Measurements from ENCODE around the gene TOR3A. TPM values are rescaled to one million over a fixed set of nuclear protein-coding genes. Genes with fewer than 3 reads are reported as not detected.
"Not testable (repeated sequence)": the region's sequence is repeated elsewhere in the genome, so short reads cannot be mapped to it uniquely, and the experiment has no call there.

Gene TOR3A, protein sequence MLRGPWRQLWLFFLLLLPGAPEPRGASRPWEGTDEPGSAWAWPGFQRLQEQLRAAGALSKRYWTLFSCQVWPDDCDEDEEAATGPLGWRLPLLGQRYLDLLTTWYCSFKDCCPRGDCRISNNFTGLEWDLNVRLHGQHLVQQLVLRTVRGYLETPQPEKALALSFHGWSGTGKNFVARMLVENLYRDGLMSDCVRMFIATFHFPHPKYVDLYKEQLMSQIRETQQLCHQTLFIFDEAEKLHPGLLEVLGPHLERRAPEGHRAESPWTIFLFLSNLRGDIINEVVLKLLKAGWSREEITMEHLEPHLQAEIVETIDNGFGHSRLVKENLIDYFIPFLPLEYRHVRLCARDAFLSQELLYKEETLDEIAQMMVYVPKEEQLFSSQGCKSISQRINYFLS
- 10 to 100 TPM; 31.9 to 48.8 (median 34.4) TPM for total RNA-seq

DNA sequence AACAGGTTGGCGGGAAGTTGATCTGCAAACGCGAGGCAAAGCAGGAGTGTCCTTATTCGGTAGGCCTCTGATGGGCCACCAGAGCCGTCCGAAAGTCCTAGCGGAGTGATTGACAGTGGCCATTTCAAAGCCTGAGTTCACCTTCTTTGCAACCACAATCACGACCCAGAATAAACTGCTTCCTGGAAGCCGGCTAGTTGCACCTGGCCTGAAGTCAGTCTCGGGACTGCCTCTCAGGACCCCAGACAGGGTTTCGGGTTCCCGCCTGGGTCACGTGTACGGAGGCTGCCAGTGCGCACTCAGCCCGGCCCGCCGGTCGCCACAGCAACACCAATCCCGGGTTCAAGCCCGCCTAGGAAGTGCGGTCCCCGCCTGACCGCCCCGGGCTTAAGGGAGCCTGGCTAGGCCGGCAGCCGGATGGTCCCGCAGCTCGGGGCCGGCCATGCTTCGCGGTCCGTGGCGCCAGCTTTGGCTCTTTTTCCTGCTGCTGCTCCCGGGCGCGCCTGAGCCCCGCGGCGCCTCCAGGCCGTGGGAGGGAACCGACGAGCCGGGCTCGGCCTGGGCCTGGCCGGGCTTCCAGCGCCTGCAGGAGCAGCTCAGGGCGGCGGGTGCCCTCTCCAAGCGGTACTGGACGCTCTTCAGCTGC, at the start of gene TOR3A:
TSS of gene TOR3A (plus strand) at position 384 of the 646 bp plus-strand sequence. CDS start at position 443, 59 bp downstream.
- DNase-seq: peak; percentile 60
- Histone ChIP-seq H3K4me3 (peak within 1 kb of the TSS; percentile 79 to 94 (median 84)), H3K27me3 (no peaks in the 10 kb centered on the region), H3K27ac (peak within 1 kb of the TSS; percentile 88 to 92 (median 88)), H3K36me3 (peaks cover 0 to 19% (median 8%) of the 10 kb centered on the region in 3 donors), H3K9me3 (no peaks in the 10 kb centered on the region), H3K4me1 (peaks cover 3 to 45% (median 8%) of the 10 kb centered on the region in 3 donors)
- TF ChIP-seq POLR2A (IDR thresholded peaks at IDR 0.05): peak in 2 of 4 donors; percentile 67 to 90
- TF ChIP-seq, protein P1, sequence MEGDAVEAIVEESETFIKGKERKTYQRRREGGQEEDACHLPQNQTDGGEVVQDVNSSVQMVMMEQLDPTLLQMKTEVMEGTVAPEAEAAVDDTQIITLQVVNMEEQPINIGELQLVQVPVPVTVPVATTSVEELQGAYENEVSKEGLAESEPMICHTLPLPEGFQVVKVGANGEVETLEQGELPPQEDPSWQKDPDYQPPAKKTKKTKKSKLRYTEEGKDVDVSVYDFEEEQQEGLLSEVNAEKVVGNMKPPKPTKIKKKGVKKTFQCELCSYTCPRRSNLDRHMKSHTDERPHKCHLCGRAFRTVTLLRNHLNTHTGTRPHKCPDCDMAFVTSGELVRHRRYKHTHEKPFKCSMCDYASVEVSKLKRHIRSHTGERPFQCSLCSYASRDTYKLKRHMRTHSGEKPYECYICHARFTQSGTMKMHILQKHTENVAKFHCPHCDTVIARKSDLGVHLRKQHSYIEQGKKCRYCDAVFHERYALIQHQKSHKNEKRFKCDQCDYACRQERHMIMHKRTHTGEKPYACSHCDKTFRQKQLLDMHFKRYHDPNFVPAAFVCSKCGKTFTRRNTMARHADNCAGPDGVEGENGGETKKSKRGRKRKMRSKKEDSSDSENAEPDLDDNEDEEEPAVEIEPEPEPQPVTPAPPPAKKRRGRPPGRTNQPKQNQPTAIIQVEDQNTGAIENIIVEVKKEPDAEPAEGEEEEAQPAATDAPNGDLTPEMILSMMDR (IDR thresholded peaks at IDR 0.05): no peak
- WGBS, 2 donors: 0% methylated on average over 4 to 12 of the region's 51 CpGs
- intact Hi-C loops (cut with DNase I): loop anchor here (5.0 kb wide), 1 partner anchor 285 kb away; the partner anchor contains the start of gene AXDND1

DNA sequence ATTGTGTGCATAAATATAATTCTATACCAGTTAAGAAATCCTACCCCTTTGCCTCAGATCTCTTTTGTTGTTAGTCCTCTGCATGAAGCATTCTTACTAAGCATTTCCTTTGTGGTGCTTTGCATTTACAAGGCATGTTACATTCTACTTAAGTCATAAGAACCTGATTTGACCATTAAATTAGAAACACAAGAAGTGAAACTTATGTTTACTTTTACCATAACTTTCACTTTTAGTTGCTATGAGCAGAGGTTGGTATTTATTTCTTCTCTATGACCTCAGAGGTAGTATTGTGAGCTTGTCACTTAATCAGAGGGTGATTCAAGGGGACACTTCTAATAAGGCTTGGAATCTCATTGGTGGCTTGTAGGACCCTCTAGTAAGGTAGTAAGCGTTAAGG, 47.1 kb upstream of the TOR3A start:
- DNase-seq: no peak
- Histone ChIP-seq H3K27ac (no peak overlapping the region), H3K4me1 (peaks cover 8 to 82% (median 27%) of the 10 kb centered on the region in 3 donors), H3K27me3 (no peaks in the 10 kb centered on the region), H3K36me3 (no peaks in the 10 kb centered on the region), H3K4me3 (no peak overlapping the region), H3K9me3 (no peaks in the 10 kb centered on the region)
- TF ChIP-seq, protein P1 (IDR thresholded peaks at IDR 0.05): no peak
- TF ChIP-seq POLR2A (IDR thresholded peaks at IDR 0.05): no peak
- WGBS, 2 donors: 86 to 89% methylated on average over 1 of the region's 1 CpG
- intact Hi-C loops (cut with DNase I): no loop called here

DNA sequence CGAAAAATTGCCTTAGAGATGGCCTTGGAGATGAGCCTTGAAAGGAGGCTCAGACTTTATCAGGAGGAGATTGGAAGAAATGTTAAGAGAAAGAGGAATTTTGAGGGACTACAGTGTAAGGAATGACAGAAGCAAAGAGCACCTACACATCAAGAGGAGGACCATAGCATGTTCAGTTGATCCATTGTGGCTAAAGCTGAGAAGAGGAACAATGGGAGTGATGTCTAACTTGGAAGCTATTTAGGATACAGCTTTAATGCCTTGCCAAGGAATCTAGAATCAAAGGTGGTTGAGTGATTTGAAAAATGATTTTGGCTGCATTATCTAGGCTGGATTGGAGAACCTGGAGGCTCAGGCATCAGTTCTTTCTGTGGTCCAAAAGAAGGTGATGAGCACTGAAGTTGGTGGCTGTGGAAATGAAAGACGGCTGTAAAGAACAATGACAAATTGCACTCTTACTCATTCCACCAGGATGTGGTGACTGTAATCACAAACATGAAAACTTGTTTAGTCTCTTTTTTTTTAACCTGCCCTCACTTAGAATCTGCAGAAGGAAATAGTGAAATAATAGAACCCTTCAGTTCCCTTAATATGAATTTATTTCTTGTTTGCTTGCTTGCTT, 44.9 kb upstream of the TOR3A start:
- no peaks in the 10 kb centered on the region for H3K36me3 ChIP-seq
- H3K4me3 ChIP-seq: no peak overlapping the region
- H3K27ac ChIP-seq: no peak overlapping the region
- intact Hi-C loops (cut with DNase I): no loop called here
- no peak for DNase-seq
- no peaks in the 10 kb centered on the region for H3K27me3 ChIP-seq
- H3K9me3 ChIP-seq: no peaks in the 10 kb centered on the region
- no peak for TF ChIP-seq POLR2A (IDR thresholded peaks at IDR 0.05)
- TF ChIP-seq, protein P1 (IDR thresholded peaks at IDR 0.05): no peak
- 51 to 64% methylated on average over 2 of the region's 2 CpGs for WGBS, 2 donors
- H3K4me1 ChIP-seq: peaks cover 8 to 63% (median 25%) of the 10 kb centered on the region in 3 donors

DNA sequence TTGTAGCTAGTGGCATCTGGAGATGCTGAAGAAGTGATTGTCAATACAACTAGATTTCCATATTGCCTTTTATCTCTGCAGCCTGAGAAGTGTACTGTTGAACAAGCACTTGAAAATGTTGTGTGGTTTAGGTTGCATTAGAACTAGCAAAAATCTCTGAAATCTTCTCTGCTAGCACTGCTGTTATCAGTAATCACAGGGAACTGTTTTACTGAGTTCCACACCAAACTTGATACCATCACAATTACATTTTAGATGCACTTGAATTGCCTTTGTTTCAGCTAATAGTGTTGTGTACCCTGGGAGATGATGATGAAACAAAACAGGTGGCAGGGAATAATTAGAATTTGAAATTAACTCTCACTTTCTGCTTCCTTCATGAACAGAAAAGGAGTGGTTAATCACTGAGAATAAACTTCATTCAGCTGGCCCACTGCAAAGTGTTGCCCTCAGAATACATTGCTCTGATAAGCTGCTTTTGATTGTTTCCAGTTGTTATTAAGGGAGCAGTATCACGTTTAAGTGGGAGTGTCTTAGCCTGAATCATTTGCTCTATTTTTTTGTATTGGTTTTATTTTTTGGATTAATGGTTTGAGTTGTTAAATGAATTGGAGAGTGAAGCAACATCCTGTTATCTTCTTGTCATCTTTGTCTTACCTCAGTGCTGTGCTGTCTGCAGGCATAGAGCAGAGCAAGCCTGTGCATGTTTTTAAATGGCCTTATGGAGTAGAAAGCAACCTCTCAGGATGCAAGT, 43.2 kb upstream of the TOR3A start:
- no peak for DNase-seq
- H3K27me3 ChIP-seq: no peaks in the 10 kb centered on the region
- no peak overlapping the region for H3K27ac ChIP-seq
- WGBS, 2 donors: 17 to 19% methylated on average over 1 of the region's 1 CpG
- H3K9me3 ChIP-seq: no peaks in the 10 kb centered on the region
- H3K36me3 ChIP-seq: no peaks in the 10 kb centered on the region
- no peak overlapping the region for H3K4me3 ChIP-seq
- no peak for TF ChIP-seq POLR2A (IDR thresholded peaks at IDR 0.05)
- TF ChIP-seq, protein P1 (IDR thresholded peaks at IDR 0.05): no peak
- H3K4me1 ChIP-seq: peaks cover 8 to 47% (median 20%) of the 10 kb centered on the region in 3 donors
- intact Hi-C loops (cut with DNase I): no loop called here

DNA sequence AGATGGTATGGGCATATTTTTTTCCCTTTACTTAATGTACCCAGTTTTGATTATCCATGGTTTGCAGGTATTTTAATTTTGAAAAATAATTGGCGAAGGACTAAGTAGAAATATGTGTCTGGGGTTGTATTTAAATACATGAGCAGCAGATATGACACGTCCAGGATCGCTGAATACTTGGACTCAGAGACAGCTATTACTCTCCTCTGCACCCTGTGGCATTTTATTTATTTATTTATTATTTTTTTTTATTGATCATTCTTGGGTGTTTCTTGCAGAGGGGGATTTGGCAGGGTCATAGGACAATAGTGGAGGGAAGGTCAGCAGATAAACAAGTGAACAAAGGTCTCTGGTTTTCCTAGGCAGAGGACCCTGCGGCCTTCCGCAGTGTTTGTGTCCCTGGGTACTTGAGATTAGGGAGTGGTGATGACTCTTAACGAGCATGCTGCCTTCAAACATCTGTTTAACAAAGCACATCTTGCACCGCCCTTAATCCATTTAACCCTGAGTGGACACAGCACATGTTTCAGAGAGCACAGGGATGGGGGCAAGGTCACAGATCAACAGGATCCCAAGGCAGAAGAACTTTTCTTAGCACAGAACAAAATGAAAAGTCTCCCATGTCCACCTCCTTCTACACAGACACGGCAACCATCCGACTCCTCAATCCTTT, 42.2 kb upstream of the TOR3A start:
- intact Hi-C loops (cut with DNase I); H3K36me3 ChIP-seq; H3K4me3 ChIP-seq; H3K27me3 ChIP-seq; DNase-seq; H3K27ac ChIP-seq; H3K9me3 ChIP-seq: not testable (repeated sequence)
- H3K4me1 ChIP-seq: peaks cover 6 to 38% (median 11%) of the 10 kb centered on the region in 3 donors
- WGBS, 2 donors: 81 to 93% methylated on average over 6 of the region's 9 CpGs

DNA sequence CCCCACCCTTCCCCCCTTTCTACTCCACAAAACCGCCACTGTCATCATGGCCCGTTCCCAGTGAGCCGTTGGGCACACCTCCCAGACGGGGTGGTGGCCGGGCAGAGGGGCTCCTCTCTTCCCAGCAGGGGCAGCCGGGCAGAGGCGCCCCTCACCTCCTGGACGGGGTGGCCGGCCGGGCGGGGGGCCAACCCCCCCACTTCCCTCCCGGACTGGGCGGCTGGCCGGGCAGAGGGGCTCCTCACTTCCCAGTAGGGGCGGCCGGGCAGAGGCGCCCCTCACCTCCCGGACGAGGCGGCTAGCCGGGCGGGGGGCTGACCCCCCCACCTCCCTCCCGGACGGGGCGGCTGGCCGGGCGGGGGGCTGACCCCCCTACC, 41.7 kb upstream of the TOR3A start:
- DNase-seq; H3K36me3 ChIP-seq; intact Hi-C loops (cut with DNase I); H3K27ac ChIP-seq; H3K27me3 ChIP-seq; H3K4me3 ChIP-seq; H3K9me3 ChIP-seq: not testable (repeated sequence)
- H3K4me1 ChIP-seq: peaks cover 6 to 32% (median 10%) of the 10 kb centered on the region in 3 donors
- 82% methylated on average over 3 of the region's 27 CpGs; no CpG with 5 or more reads in 1 of the 2 donors for WGBS, 2 donors
